ENCODE measurements around the gene PHF23. TPM values are rescaled to one million over a fixed set of nuclear protein-coding genes. Genes with fewer than 3 reads are reported as not detected.

The PHF23 gene
- total and polyA plus RNA-seq, 2 donors: 47.5 to 51.6 TPM

GRCh38 chr17:7261379-7262191 is 22.3 kb upstream of the PHF23 start:
- Histone ChIP-seq H3K36me3 (ENCODE audit: control insufficient read depth in 2 of 2, insufficient read depth in 2 of 2, low read length in 1 of 2) (peaks cover 28 to 30% of the 10 kb centered on the region in 2 donors), H3K27me3 (ENCODE audit: control insufficient read depth in 2 of 2, insufficient read depth in 1 of 2, low read length in 1 of 2) (peaks cover 39 to 64% of the 10 kb centered on the region in 2 donors), H3K9me3 (ENCODE audit: control insufficient read depth in 2 of 2, insufficient read depth in 1 of 2, low read length in 1 of 2) (peaks cover 0 to 7% of the 10 kb centered on the region in 2 donors), H3K4me1 (ENCODE audit: control insufficient read depth in 2 of 2, insufficient read depth in 2 of 2, low read length in 2 of 2) (peaks cover 15 to 31% of the 10 kb centered on the region in 2 donors), H3K4me3 (ENCODE audit: low read length in 2 of 2) (peak overlapping the region; percentile 8 to 45), H3K27ac (ENCODE audit: low read depth in 1 of 2, low read length in 1 of 2) (peak overlapping the region in 1 of 2 donors; percentile 25)
- WGBS: 9% methylated on average over 71 of the region's 71 CpGs
- DNase-seq (ENCODE audit: low read depth in 6 of 9, low spot score in 9 of 9): peak in 1 of 9 donors; percentile 30

GRCh38 chr17:7260651-7261378 is 21.6 kb upstream of the PHF23 start:
- Histone ChIP-seq H3K36me3 (ENCODE audit: control insufficient read depth in 2 of 2, insufficient read depth in 2 of 2, low read length in 1 of 2) (peaks cover 36% of the 10 kb centered on the region in 2 donors), H3K27ac (ENCODE audit: low read depth in 1 of 2, low read length in 1 of 2) (peak overlapping the region in 1 of 2 donors; percentile 25), H3K27me3 (ENCODE audit: control insufficient read depth in 2 of 2, insufficient read depth in 1 of 2, low read length in 1 of 2) (peaks cover 39 to 58% of the 10 kb centered on the region in 2 donors), H3K9me3 (ENCODE audit: control insufficient read depth in 2 of 2, insufficient read depth in 1 of 2, low read length in 1 of 2) (peaks cover 0 to 7% of the 10 kb centered on the region in 2 donors), H3K4me1 (ENCODE audit: control insufficient read depth in 2 of 2, insufficient read depth in 2 of 2, low read length in 2 of 2) (peaks cover 15 to 31% of the 10 kb centered on the region in 2 donors), H3K4me3 (ENCODE audit: low read length in 2 of 2) (peak overlapping the region; percentile 8 to 45)
- WGBS: 12% methylated on average over 54 of the region's 54 CpGs
- peak in 1 of 9 donors; percentile 28 for DNase-seq (ENCODE audit: low read depth in 6 of 9, low spot score in 9 of 9)

GRCh38 chr17:7260151-7260550 is 20.9 kb upstream of the PHF23 start:
- 94% methylated on average over 4 of the region's 4 CpGs for WGBS
- no peak for DNase-seq (ENCODE audit: low read depth in 6 of 9, low spot score in 9 of 9)
- Histone ChIP-seq H3K27ac (ENCODE audit: low read depth in 1 of 2, low read length in 1 of 2) (no peak overlapping the region), H3K4me1 (ENCODE audit: control insufficient read depth in 2 of 2, insufficient read depth in 2 of 2, low read length in 2 of 2) (peaks cover 15 to 31% of the 10 kb centered on the region in 2 donors), H3K9me3 (ENCODE audit: control insufficient read depth in 2 of 2, insufficient read depth in 1 of 2, low read length in 1 of 2) (peaks cover 0 to 7% of the 10 kb centered on the region in 2 donors), H3K36me3 (ENCODE audit: control insufficient read depth in 2 of 2, insufficient read depth in 2 of 2, low read length in 1 of 2) (peaks cover 36 to 39% of the 10 kb centered on the region in 2 donors), H3K27me3 (ENCODE audit: control insufficient read depth in 2 of 2, insufficient read depth in 1 of 2, low read length in 1 of 2) (peaks cover 39 to 51% of the 10 kb centered on the region in 2 donors), H3K4me3 (ENCODE audit: low read length in 2 of 2) (no peak overlapping the region)

GRCh38 chr17:7259555-7259889 is 20.3 kb upstream of the PHF23 start:
- peaks cover 0 to 7% of the 10 kb centered on the region in 2 donors for H3K9me3 ChIP-seq (ENCODE audit: control insufficient read depth in 2 of 2, insufficient read depth in 1 of 2, low read length in 1 of 2)
- H3K4me3 ChIP-seq (ENCODE audit: low read length in 2 of 2): no peak overlapping the region
- H3K4me1 ChIP-seq (ENCODE audit: control insufficient read depth in 2 of 2, insufficient read depth in 2 of 2, low read length in 2 of 2): peaks cover 15 to 31% of the 10 kb centered on the region in 2 donors
- no peak for DNase-seq (ENCODE audit: low read depth in 6 of 9, low spot score in 9 of 9)
- H3K36me3 ChIP-seq (ENCODE audit: control insufficient read depth in 2 of 2, insufficient read depth in 2 of 2, low read length in 1 of 2): peaks cover 41 to 43% of the 10 kb centered on the region in 2 donors
- peaks cover 39 to 48% of the 10 kb centered on the region in 2 donors for H3K27me3 ChIP-seq (ENCODE audit: control insufficient read depth in 2 of 2, insufficient read depth in 1 of 2, low read length in 1 of 2)
- 97% methylated on average over 6 of the region's 6 CpGs for WGBS
- no peak overlapping the region for H3K27ac ChIP-seq (ENCODE audit: low read depth in 1 of 2, low read length in 1 of 2)

- H3K4me3 ChIP-seq (ENCODE audit: low read length in 2 of 2): no peak overlapping the region
- H3K9me3 ChIP-seq (ENCODE audit: control insufficient read depth in 2 of 2, insufficient read depth in 1 of 2, low read length in 1 of 2): peaks cover 0 to 7% of the 10 kb centered on the region in 2 donors
- no peak for DNase-seq (ENCODE audit: low read depth in 6 of 9, low spot score in 9 of 9)
- H3K27ac ChIP-seq (ENCODE audit: low read depth in 1 of 2, low read length in 1 of 2): no peak overlapping the region
- 96% methylated on average over 7 of the region's 7 CpGs for WGBS
- H3K36me3 ChIP-seq (ENCODE audit: control insufficient read depth in 2 of 2, insufficient read depth in 2 of 2, low read length in 1 of 2): peaks cover 45 to 47% of the 10 kb centered on the region in 2 donors
- H3K4me1 ChIP-seq (ENCODE audit: control insufficient read depth in 2 of 2, insufficient read depth in 2 of 2, low read length in 2 of 2): peaks cover 15 to 31% of the 10 kb centered on the region in 2 donors
- H3K27me3 ChIP-seq (ENCODE audit: control insufficient read depth in 2 of 2, insufficient read depth in 1 of 2, low read length in 1 of 2): peaks cover 36 to 42% of the 10 kb centered on the region in 2 donors
Observed at GRCh38 chr17:7258731-7259554, 19.7 kb upstream of the PHF23 start.

- Histone ChIP-seq H3K4me3 (ENCODE audit: low read length in 2 of 2) (no peak overlapping the region), H3K27me3 (ENCODE audit: control insufficient read depth in 2 of 2, insufficient read depth in 1 of 2, low read length in 1 of 2) (peaks cover 21% of the 10 kb centered on the region in 2 donors), H3K4me1 (ENCODE audit: control insufficient read depth in 2 of 2, insufficient read depth in 2 of 2, low read length in 2 of 2) (peaks cover 7 to 16% of the 10 kb centered on the region in 2 donors), H3K36me3 (ENCODE audit: control insufficient read depth in 2 of 2, insufficient read depth in 2 of 2, low read length in 1 of 2) (peaks cover 45 to 48% of the 10 kb centered on the region in 2 donors), H3K27ac (ENCODE audit: low read depth in 1 of 2, low read length in 1 of 2) (no peak overlapping the region), H3K9me3 (ENCODE audit: control insufficient read depth in 2 of 2, insufficient read depth in 1 of 2, low read length in 1 of 2) (peaks cover 0 to 4% of the 10 kb centered on the region in 2 donors)
- WGBS: 97% methylated on average over 8 of the region's 8 CpGs
- DNase-seq (ENCODE audit: low read depth in 6 of 9, low spot score in 9 of 9): no peak
Observed at GRCh38 chr17:7256766-7257456, 17.7 kb upstream of the PHF23 start.

- DNase-seq (ENCODE audit: low read depth in 6 of 9, low spot score in 9 of 9): no peak
- no peak overlapping the region for H3K27ac ChIP-seq (ENCODE audit: low read depth in 1 of 2, low read length in 1 of 2)
- peaks cover 40 to 43% of the 10 kb centered on the region in 2 donors for H3K36me3 ChIP-seq (ENCODE audit: control insufficient read depth in 2 of 2, insufficient read depth in 2 of 2, low read length in 1 of 2)
- H3K4me3 ChIP-seq (ENCODE audit: low read length in 2 of 2): no peak overlapping the region
- peaks cover 0 to 4% of the 10 kb centered on the region in 2 donors for H3K9me3 ChIP-seq (ENCODE audit: control insufficient read depth in 2 of 2, insufficient read depth in 1 of 2, low read length in 1 of 2)
- peaks cover 12 to 18% of the 10 kb centered on the region in 2 donors for H3K4me1 ChIP-seq (ENCODE audit: control insufficient read depth in 2 of 2, insufficient read depth in 2 of 2, low read length in 2 of 2)
- 98% methylated on average over 4 of the region's 4 CpGs for WGBS
- H3K27me3 ChIP-seq (ENCODE audit: control insufficient read depth in 2 of 2, insufficient read depth in 1 of 2, low read length in 1 of 2): no peaks in the 10 kb centered on the region
Observed at GRCh38 chr17:7254511-7254910, 15.3 kb upstream of the PHF23 start.

- WGBS: 93% methylated on average over 5 of the region's 5 CpGs
- Histone ChIP-seq H3K27me3 (ENCODE audit: control insufficient read depth in 2 of 2, insufficient read depth in 1 of 2, low read length in 1 of 2) (no peaks in the 10 kb centered on the region), H3K36me3 (ENCODE audit: control insufficient read depth in 2 of 2, insufficient read depth in 2 of 2, low read length in 1 of 2) (peaks cover 26 to 36% of the 10 kb centered on the region in 2 donors), H3K4me3 (ENCODE audit: low read length in 2 of 2) (peak overlapping the region; percentile 85 to 88), H3K4me1 (ENCODE audit: control insufficient read depth in 2 of 2, insufficient read depth in 2 of 2, low read length in 2 of 2) (peaks cover 12 to 27% of the 10 kb centered on the region in 2 donors), H3K9me3 (ENCODE audit: control insufficient read depth in 2 of 2, insufficient read depth in 1 of 2, low read length in 1 of 2) (peaks cover 0 to 4% of the 10 kb centered on the region in 2 donors), H3K27ac (ENCODE audit: low read depth in 1 of 2, low read length in 1 of 2) (peak overlapping the region in 1 of 2 donors; percentile 97)
- no peak for DNase-seq (ENCODE audit: low read depth in 6 of 9, low spot score in 9 of 9)
Observed at GRCh38 chr17:7253082-7253481, 13.8 kb upstream of the PHF23 start.

All from thymus (tissue), 11 donors.